Activated CD4-positive, CD25-positive, alpha-beta regulatory T cell (primary cell): ENCODE results near the gene RDH8.

Source experiments
- DNase-seq, 4 experiments: peaks; one replicate each; lab custom pipeline; 2025; lab: John Stamatoyannopoulos, UW

Gene RDH8

DNA sequence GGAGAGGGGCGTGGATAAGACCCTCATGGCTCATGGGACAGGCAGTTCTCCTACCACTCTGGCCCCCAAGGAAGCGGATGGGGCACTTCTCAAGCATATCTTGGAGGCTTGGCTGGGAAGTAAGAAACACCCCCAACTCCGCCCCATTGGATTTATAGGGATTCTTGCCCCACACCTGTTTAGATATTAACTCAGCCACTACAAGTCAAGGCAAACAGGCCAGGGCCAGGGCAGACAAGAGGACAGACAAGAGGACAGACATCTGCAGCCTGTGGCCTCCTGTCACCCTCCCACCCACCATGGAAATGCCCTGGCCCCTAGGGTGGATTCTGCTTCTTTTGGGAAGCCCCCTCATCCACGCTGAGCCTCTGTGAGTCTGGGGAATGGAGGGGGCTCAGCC is 24.1 kb downstream of the RDH8 start:
- DNase-seq = no peak

GRCh38 chr19:10037809-10038208 is 24.5 kb downstream of the RDH8 start:
- DNase-seq = no peak

DNA sequence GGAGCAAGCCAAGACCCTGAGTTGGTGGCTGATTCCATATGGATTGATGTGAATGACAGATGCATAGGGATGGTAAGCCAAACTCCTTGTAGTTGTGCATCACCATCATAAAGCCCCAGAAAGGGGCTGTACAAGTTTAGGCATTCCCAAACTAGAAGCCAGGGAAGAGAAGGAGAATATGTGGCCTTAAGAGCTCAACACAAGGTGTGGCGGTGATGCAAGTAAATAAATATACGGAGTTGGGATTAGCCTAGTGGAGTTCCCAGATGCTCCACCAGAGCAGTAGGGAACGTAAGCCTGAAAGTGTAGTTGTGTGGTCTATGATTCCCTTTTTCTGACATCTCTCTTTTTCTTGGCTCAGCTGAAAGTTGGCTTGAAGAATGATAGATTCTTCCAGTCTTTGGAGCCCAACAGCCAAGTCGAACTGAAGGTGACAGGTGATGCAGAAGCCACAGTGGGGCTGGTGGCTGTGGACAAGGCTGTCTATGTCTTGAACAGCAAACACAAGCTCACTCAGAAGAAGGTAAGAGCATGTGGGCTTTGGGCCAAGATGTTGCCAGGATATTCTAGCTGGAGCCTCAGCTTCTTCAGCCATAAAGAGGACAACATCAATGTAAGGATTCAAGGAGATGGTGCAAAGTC is 30.1 kb downstream of the RDH8 start:
- DNase-seq = no peak

GRCh38 chr19:10044390-10044789 is 31.1 kb downstream of the RDH8 start:
- no peak for DNase-seq

GRCh38 chr19:10045371-10045770 is 32.1 kb downstream of the RDH8 start:
- no peak for DNase-seq

- DNase-seq = no peak
These were observed 36.3 kb downstream of the RDH8 start for GRCh38 chr19:10049626-10050025.

- DNase-seq = no peak
These were observed 39.5 kb downstream of the RDH8 start for GRCh38 chr19:10052602-10053360.

DNA sequence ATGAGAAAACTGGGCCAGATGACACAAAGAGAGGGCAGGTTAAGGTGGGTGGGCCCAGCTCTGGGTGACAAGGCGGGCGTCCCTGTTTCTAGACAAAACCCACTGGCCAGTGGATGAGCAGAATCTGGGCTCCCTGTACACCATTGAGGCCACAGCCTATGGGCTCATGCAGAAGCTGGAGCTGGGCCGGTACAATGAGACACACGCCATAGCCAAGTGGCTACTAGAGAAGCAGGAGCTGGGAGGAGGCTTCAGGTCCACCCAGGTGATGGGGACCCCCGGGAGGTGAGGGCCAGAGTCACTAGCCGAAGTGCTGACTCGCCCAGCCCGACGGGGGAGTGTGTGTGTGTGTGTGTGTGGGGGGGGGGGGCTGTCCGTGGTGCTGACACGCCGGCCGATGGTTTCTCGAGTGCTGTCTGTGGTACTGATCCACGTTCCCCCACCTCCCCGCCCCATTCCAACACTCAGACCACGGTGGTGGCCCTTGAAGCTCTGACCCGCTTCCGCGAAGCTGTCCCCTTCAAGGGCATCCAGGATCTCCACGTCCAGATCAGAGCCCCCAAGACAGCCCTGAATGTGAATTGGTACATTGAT is 48.5 kb downstream of the RDH8 start:
- DNase-seq = no peak

- no peak for DNase-seq
These were observed 54.9 kb downstream of the RDH8 start for GRCh38 chr19:10068205-10068604.

DNA sequence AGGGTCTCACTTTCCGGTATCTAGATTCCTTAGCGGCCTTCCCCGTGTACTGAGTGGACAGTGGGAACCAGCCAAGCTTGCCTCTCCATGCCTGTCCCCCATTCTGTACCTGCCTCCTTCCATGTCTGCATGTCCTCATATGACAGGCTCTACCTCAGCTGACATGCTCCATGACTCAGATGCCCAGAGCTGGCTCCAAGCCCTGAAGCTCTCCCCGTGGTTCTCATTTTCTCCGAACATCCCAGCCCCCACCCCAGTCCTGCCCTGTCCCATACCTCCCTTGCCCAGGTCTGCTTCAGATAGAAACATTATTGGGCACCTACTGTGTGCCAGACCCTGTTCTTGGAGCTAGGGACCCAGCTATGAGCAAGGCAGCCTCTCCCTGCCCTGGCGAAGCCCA is 55.8 kb downstream of the RDH8 start:
- DNase-seq = no peak

GRCh38 chr19:10070730-10071446 is 57.6 kb downstream of the RDH8 start:
- DNase-seq = no peak
